Fibroblast of lung (primary cell): ENCODE data around the gene AK9. TPM values are rescaled to one million over a fixed set of nuclear protein-coding genes. Genes with fewer than 3 reads are reported as not detected.

ENCODE experiments used
- DNase-seq, 2 donors: peaks; one replicate each; pipeline versions ENCODE4 v3.0.0 to v3.0.0-alpha.2; 2010; ENCODE audit warnings: low read depth in 2 of 2
- H2AFZ ChIP-seq: 2 replicates; pipeline ENCODE4 v1.5.1; 2012; ENCODE audit warnings: low read length, control low read depth, inconsistent platforms
- H3K27ac ChIP-seq: 2 replicates; pipeline ENCODE4 v1.5.1; 2011; ENCODE audit warnings: low read length, control low read depth; ENCODE audit not compliant: insufficient read depth
- H3K27me3 ChIP-seq: 2 replicates; pipeline ENCODE4 v1.5.1; 2011; ENCODE audit warnings: mild to moderate bottlenecking, low read length; ENCODE audit not compliant: control insufficient read depth, insufficient read depth
- H3K36me3 ChIP-seq: 2 replicates; pipeline ENCODE4 v1.5.1; 2011; ENCODE audit warnings: low read length; ENCODE audit not compliant: control insufficient read depth, insufficient read depth
- H3K4me1 ChIP-seq: 2 replicates; pipeline ENCODE4 v1.5.1; 2011; ENCODE audit warnings: low read length; ENCODE audit not compliant: control insufficient read depth, insufficient read depth; ENCODE audit errors: extremely low read depth
- H3K4me2 ChIP-seq: 2 replicates; pipeline ENCODE4 v1.5.1; 2011; ENCODE audit warnings: low read length, control low read depth; ENCODE audit not compliant: insufficient read depth; ENCODE audit errors: extremely low read depth
- H3K4me3 ChIP-seq, 4 experiments: fragments of 200-600 bp in 1 of 4; sonication (generic) in 1 of 4; replicated peaks in 1 of 4; 2 replicates each; pipeline ENCODE4 v1.5.1; 2011 to 2016; ENCODE audit warnings: low read length in 4 of 4, low read depth in 3 of 4, mild to moderate bottlenecking in 3 of 4, control low read depth in 2 of 4, inconsistent platforms in 1 of 4, mixed read lengths in 1 of 4; ENCODE audit not compliant: insufficient read depth in 1 of 4; ENCODE audit errors: control extremely low read depth in 1 of 4
- H3K79me2 ChIP-seq: 2 replicates; pipeline ENCODE4 v1.5.1; 2012; ENCODE audit warnings: mild to moderate bottlenecking, low read length, inconsistent platforms; ENCODE audit not compliant: control insufficient read depth, insufficient read depth
- H3K9ac ChIP-seq: 2 replicates; pipeline ENCODE4 v1.5.1; 2011; ENCODE audit warnings: mild to moderate bottlenecking, low read length, control low read depth; ENCODE audit not compliant: insufficient read depth
- H3K9me3 ChIP-seq: 2 replicates; pipeline ENCODE4 v1.5.1; 2012; ENCODE audit warnings: low read depth, low read length; ENCODE audit not compliant: control insufficient read depth, insufficient read depth
- H4K20me1 ChIP-seq: 2 replicates; pipeline ENCODE4 v1.5.1; 2011; ENCODE audit warnings: low read length; ENCODE audit not compliant: control insufficient read depth, insufficient read depth; ENCODE audit errors: extremely low read depth
- EZH2 ChIP-seq: IDR thresholded peaks from 2 replicates; pipeline ENCODE4 v1.5.1; 2012; ENCODE audit warnings: low read length, control low read depth, mild to moderate bottlenecking; ENCODE audit errors: missing control alignments
- polyA plus RNA-seq, 2 donors: library from polyadenylated mRNA; depleted of rRNA in 1 of 2; stranded (reverse) in 1 of 2; unstranded in 1 of 2; fragments of >200 nt; gene quantifications; 2 replicates each; pipeline ENCODE4 v1.2.1, GENCODE V29; 2011 to 2012; ENCODE audit warnings: missing spikeins in 1 of 2
- total RNA-seq: library from RNA; depleted of rRNA; stranded (reverse); fragments of >200 nt; gene quantifications from 2 replicates; pipeline ENCODE4 v1.2.1, GENCODE V29; 2014
- TF ChIP-seq, protein P1 (sequence below), 2 donors: IDR thresholded peaks in 1 of 2; conservative IDR thresholded peaks in 1 of 2; 1 replicate in 1 of 2; 2 replicates in 1 of 2; pipeline ENCODE4 v1.5.1; 2011 to 2012; ENCODE audit warnings: low read length in 2 of 2, control low read depth in 1 of 2, inconsistent platforms in 1 of 2, low read depth in 1 of 2, mild to moderate bottlenecking in 1 of 2

The AK9 gene
- total and polyA plus RNA-seq, 2 donors (not counting 1 experiment from before 2014, with no cell fraction given): 4.5 to 10.4 TPM

DNA sequence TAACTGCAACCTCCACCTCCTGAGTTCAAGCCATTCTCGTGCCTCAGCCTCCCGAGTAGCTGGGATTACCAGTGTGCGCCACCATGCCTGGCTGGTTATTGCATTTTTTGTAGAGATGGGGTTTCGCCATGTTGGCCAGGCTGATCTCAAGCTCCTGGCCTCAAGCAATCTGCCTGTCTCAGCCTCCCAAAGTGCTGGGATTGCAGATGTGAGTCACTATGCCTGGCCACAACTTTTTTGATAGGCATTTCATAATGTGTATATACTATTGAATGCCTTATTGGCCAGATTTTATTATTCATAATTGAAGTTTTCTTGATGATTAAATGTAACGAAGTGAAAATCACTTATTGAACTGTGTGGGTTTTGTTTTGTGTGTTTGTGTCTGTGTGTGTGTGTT lies 28.0 kb upstream of the AK9 start:
- no peak overlapping the region for H3K27ac ChIP-seq
- H3K4me1 ChIP-seq: no peaks in the 10 kb centered on the region
- no peak overlapping the region for H3K4me2 ChIP-seq
- no peaks in the 10 kb centered on the region for H4K20me1 ChIP-seq
- H3K9ac ChIP-seq: no peak overlapping the region
- no peaks in the 10 kb centered on the region for H3K9me3 ChIP-seq
- no peaks in the 10 kb centered on the region for H3K27me3 ChIP-seq
- H2AFZ ChIP-seq: no peak overlapping the region
- H3K79me2 ChIP-seq: no peaks in the 10 kb centered on the region
- peak in 1 of 2 donors; percentile 17 for DNase-seq
- TF ChIP-seq EZH2: no peak
- TF ChIP-seq, protein P1, sequence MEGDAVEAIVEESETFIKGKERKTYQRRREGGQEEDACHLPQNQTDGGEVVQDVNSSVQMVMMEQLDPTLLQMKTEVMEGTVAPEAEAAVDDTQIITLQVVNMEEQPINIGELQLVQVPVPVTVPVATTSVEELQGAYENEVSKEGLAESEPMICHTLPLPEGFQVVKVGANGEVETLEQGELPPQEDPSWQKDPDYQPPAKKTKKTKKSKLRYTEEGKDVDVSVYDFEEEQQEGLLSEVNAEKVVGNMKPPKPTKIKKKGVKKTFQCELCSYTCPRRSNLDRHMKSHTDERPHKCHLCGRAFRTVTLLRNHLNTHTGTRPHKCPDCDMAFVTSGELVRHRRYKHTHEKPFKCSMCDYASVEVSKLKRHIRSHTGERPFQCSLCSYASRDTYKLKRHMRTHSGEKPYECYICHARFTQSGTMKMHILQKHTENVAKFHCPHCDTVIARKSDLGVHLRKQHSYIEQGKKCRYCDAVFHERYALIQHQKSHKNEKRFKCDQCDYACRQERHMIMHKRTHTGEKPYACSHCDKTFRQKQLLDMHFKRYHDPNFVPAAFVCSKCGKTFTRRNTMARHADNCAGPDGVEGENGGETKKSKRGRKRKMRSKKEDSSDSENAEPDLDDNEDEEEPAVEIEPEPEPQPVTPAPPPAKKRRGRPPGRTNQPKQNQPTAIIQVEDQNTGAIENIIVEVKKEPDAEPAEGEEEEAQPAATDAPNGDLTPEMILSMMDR (conservative IDR thresholded peaks at IDR 0.05 in 1 of 2, IDR thresholded peaks at IDR 0.05 in 1 of 2; ENCODE audit: low read depth in 1 of 2, low read length in 2 of 2): no peak
- no peak overlapping the region for H3K4me3 ChIP-seq
- H3K36me3 ChIP-seq: no peaks in the 10 kb centered on the region

DNA sequence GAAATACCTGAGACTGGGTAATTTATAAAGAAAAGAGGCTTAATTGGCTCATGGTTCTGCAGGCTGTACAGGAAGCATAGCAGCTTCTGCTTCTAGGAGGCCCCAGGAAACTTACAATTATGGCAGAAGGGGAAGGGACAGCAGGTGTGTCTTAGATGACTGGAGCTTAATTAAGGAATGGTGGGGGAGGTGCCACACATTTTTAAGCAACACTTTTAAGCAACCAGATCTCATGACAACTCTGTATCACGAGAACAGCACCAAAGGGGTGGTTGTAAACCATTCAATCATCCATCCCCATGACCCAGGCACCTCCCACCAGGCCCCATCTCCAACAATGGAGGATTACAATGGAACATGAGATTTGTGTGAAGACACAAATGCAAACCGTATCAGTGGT lies 27.0 kb upstream of the AK9 start:
- Histone ChIP-seq H3K36me3 (no peaks in the 10 kb centered on the region), H3K27ac (no peak overlapping the region), H3K9me3 (no peaks in the 10 kb centered on the region), H3K4me1 (no peaks in the 10 kb centered on the region), H4K20me1 (no peaks in the 10 kb centered on the region), H3K79me2 (no peaks in the 10 kb centered on the region), H3K4me3 (no peak overlapping the region), H3K4me2 (no peak overlapping the region), H3K27me3 (no peaks in the 10 kb centered on the region), H3K9ac (no peak overlapping the region), H2AFZ (no peak overlapping the region)
- DNase-seq: no peak
- TF ChIP-seq EZH2: no peak
- TF ChIP-seq, protein P1 (conservative IDR thresholded peaks at IDR 0.05 in 1 of 2, IDR thresholded peaks at IDR 0.05 in 1 of 2; ENCODE audit: low read depth in 1 of 2, low read length in 2 of 2): no peak

DNA sequence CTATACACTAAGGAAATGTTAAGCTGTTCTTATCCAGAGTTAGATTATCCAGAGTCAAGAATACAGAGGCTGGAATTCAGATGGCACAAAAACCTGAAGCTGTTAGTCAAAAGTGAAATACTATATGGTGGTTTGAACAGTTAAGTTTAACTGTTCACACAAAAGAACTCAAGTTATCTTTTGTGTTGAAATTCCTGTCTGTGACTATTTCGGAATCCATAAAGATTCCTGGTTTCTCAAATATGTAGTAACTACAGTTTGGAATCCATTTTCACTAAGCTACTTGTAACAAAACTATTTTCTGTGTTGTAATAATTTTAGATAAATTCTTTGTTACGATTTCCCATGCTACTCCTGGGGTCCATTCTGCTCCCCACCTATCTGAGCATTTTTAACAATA lies 24.6 kb upstream of the AK9 start:
- Histone ChIP-seq H2AFZ (no peak overlapping the region), H4K20me1 (no peaks in the 10 kb centered on the region), H3K36me3 (no peaks in the 10 kb centered on the region), H3K9ac (no peak overlapping the region), H3K27ac (no peak overlapping the region), H3K27me3 (no peaks in the 10 kb centered on the region), H3K4me3 (no peak overlapping the region), H3K79me2 (no peaks in the 10 kb centered on the region), H3K9me3 (no peaks in the 10 kb centered on the region), H3K4me2 (no peak overlapping the region), H3K4me1 (no peaks in the 10 kb centered on the region)
- DNase-seq: no peak
- TF ChIP-seq, protein P1 (conservative IDR thresholded peaks at IDR 0.05 in 1 of 2, IDR thresholded peaks at IDR 0.05 in 1 of 2; ENCODE audit: low read depth in 1 of 2, low read length in 2 of 2): no peak
